ENCODE data around the gene PLEKHA8.
A peak's percentile ranks its signal among the peaks of the same experiment; 100 is the strongest.

PLEKHA8 gene

DNA sequence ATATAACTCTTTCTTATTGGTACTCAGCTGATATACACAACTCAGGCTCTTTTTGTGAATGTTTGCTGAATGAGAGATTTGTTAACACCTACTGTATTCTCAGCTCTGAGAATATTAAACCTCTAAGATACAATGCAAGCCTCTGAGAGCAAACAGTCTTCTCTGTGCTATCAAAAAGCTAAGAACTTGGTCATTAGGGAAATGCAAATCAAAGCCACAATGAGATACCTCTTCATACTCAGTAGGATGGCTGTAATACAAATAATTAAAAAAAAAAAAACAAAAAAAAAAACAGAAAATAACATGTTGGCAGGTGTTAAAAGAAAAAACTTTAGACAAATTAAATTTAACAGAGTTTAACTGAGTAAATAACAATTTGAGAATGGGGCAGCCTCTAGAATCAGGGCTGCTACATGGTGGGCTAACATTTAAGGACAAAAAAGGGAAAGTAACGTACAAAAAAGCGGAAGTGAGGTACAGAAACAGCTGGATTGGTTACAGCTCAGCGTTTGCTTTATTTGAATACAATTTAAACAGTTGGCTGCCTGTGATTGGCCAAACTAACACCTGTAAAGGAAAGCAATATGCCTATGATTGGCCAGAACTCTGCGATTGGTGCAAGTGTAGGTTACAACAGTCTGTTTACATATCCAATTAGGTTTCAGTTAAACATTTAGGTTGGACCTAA lies 91.8 kb downstream of the PLEKHA8 start:
- no peak for TF ChIP-seq POLR2A (IDR thresholded peaks at IDR 0.05; ENCODE audit: low read depth, low read length)
- DNase-seq (ENCODE audit: insufficient read length, low spot score) = no peak
- no peak for FAIRE-seq

DNA sequence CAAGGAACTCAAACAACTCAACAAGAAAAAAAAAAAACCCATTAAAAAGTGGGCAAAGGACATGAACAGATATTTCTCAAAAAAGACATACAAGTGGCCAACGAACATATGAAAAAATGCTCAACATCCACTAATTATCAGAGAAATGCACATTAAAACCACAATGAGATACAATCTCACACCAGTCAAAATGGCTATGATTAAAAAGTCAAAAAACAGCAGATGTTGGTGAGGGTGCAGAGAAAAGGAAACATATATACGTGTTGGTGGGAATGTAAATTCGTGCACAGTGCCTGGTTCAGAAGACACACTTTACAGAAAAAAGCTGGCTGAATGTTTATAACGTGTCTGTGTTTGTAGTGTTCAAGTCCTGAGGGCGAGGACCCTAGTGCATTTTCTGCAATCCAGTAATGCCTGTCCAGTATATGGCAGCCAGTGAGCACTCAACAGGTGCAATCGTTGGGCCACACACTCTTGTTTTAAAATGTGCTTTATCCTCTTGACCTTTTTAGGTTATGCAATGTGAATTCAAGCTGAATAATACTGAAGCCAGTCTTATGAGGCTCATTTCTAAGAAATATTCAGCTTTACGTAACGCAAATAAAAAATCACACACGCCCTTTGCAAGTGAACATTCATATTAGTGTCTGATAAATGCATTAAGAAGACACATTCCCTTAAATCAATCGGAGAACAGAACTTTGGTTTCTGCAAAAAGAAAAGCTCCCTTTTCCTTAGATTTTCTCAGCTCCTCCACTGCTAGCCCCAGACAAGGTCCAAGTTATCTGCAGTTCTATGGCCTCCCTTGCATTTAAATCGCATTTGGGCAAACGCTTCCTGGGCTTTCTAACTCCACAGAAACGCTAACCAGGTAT lies 105.8 kb downstream of the PLEKHA8 start:
- DNase-seq (ENCODE audit: insufficient read length, low spot score) = no peak
- TF ChIP-seq POLR2A (IDR thresholded peaks at IDR 0.05; ENCODE audit: low read depth, low read length) = no peak
- FAIRE-seq = no peak

DNA sequence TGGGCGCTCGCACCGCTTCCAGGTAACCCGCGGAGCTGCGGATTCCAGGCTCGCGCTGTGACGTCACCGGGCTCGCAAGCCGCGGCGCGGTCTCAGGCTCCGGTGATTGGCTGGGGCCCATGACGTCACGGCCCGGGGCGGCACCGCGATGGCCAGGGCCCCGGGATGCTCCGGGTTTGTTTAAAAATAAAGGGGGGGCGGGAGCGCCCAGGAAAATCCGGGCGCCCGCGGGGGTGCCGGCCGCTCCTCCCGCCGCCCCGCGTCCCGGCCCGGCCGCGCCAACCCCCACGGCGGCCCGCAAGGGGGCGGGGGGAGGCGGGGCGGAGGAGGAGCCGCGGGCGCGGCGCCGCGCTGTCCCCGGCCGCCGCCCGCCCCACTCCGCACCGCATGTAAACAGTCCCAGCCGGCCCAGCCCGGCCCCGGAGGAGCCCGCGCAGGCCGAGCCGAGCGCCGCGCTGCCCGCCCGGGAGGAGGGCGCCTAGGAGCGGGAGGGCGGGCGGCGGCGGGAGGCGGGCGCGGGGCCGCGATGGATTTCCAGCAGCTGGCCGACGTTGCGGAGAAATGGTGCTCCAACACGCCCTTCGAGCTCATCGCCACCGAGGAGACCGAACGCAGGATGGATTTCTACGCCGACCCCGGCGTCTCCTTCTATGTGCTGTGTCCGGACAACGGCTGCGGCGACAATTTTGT lies 106.5 kb downstream of the PLEKHA8 start, which contains the start of gene MTURN:
MTURN (plus strand) TSS at position 376 of the 690 bp plus-strand sequence; CDS start at position 527, 151 bp downstream.
- TF ChIP-seq POLR2A (IDR thresholded peaks at IDR 0.05; ENCODE audit: low read depth, low read length) = peak; percentile 28; the same call in 1 of the 2 replicates
- FAIRE-seq (no peak), DNase-seq (ENCODE audit: insufficient read length, low spot score) (peak; percentile 100)

DNA sequence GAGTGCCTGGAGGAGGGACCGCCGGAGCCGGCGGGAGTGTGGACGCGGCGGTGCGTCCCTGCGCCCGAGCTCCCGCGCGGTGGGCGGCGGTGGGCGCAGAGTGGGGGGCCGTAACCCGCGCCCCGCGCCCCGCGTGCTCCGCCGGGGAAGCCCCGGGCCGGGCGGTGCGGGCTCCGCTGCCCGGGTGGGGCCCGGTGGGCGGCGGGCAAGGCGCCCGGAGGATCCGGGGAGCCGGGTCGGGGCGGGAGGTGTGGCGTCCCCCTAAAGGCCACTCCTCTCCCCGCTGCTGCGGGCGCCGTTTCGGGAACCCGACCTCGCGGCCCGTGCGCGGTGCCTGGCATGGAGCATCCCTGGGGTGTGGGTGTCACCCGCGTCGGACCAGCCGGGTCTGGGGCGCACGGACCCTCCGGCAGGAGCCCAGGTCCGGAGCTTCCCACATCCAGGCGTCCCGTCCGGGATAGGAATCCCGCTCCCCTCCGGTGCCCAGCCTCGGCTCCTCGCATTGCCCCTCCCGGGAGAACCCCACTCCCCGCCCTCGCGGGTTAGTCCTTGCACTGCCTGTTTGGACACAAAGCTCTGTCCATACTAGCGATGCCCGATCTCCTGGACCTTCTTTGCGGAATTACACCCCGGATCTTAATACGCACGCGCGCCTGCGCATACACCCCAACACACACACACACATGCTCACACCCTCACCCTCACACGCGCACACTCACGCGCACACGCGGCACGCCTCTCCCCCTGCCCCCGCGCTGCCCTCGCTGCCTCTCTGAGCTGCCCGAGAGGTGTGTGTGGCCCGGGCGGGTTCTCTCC lies 107.3 kb downstream of the PLEKHA8 start:
- no peak for FAIRE-seq
- DNase-seq (ENCODE audit: insufficient read length, low spot score) = peak; percentile 96
- TF ChIP-seq POLR2A (IDR thresholded peaks at IDR 0.05; ENCODE audit: low read depth, low read length) = peak; percentile 55; the same call in 1 of the 2 replicates

DNA sequence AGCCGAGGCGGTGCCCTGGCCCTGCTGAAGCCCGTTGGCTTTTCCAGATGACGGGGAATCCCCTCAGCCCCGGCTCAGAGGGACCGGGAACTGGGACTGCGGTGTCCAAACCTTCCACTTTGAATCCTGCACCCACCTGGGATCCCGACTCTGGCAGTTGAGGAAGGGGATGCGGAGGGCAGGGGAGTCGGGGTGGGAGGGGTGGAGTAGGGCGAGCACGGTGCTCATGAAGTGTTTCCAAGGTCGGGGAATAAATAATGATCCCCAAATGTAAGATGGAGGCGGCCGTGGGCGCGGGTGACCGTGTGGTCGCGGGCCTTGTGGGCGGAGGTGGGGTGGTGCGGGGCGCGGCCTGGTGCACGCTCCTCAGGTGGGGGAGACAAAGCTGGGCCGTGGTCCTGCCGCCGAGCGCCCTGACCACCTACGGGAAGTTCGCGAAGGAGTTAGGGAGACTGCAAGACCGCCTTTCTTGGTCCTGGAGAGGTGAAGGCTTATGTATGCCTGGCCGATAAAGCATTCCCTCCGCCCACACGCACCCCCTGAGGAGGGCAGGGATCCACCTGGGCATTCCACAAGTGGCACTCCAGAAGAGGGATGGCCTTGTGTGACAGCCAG lies 108.0 kb downstream of the PLEKHA8 start:
- no peak for TF ChIP-seq POLR2A (IDR thresholded peaks at IDR 0.05; ENCODE audit: low read depth, low read length)
- FAIRE-seq (no peak), DNase-seq (ENCODE audit: insufficient read length, low spot score) (peak; percentile 74)

DNA sequence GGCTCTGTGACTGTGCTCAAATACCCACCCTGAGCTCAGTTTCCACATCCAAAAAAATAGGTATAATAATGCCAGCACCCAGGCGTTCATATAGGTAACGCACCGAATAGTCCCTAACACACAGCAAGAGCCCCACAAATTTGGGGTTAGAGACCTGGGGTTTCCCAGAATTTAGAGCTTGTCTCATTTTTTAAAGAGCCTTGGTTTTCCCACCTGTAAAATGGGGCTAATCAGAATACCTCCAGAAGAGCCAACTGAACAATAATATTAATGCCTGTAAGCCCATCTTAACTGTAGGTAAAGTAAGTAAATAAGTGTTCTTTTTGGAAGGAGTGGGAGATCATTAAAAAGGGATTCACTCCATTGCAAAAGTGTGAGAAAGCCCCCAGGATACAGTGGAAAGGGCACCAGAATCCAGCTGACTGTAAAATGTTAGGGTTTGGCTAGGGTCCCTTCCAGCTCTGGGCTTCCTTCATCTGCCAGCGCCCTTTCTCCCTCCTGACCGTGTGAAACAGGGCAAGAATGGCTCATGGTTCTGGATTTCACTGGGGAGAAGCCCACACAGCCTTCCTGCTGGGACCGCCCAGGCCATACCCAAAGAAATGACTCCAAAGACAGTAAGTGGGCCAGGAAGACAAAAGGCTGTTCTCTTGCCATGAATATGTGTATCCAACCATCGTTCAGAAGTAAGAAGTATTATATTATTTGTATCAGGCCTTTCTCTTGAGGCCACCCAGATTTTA lies 108.7 kb downstream of the PLEKHA8 start:
- no peak for DNase-seq (ENCODE audit: insufficient read length, low spot score)
- FAIRE-seq = no peak
- no peak for TF ChIP-seq POLR2A (IDR thresholded peaks at IDR 0.05; ENCODE audit: low read depth, low read length)

DNA sequence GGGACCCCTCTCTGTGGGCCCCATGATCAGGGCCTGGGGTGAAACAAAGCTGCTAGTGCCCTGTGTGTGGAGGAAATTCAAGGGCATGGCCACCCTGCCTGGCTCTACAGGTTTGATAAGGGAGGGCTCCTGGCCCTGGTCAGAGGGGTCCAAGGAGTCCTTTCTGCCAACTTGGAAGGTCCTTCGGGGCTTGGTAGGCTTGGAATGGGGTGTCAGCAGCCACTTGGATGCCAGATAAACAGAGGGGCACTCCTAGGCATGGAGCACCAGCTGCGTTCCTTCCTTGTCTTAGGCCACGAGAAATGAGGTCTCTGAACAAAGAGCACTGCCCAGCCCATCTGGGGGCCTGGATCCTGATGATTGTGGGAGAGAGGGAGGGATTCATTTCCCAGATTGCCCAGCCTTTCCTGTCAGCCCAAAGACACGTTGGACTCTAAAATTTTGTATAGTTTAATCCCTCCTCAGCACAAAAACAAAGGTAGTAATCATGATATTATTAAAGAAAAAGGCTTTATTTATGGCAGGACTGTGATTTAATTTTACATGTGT lies 111.7 kb downstream of the PLEKHA8 start:
- FAIRE-seq (no peak), DNase-seq (ENCODE audit: insufficient read length, low spot score) (no peak)
- no peak for TF ChIP-seq POLR2A (IDR thresholded peaks at IDR 0.05; ENCODE audit: low read depth, low read length)

DNA sequence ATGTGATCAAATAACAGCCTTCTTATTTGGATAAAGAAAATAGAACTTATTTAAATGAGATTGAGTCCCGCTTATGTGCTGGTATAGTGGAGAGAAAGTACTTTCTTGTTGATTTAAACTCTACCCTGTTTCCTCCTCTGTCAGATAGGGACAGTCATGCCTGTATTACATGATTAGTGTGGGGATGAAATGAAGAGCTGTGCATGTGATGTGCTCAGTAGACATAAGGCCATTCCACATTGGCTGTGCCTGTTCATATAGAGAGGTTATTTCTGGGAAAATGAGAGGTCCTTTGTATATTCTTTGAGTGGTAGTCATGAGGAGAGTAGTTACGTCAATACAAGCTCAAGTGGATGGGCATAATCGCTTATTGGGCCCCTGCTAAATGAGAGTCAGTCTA lies 112.2 kb downstream of the PLEKHA8 start:
- FAIRE-seq (no peak), DNase-seq (ENCODE audit: insufficient read length, low spot score) (no peak)
- TF ChIP-seq POLR2A (IDR thresholded peaks at IDR 0.05; ENCODE audit: low read depth, low read length) = no peak

DNA sequence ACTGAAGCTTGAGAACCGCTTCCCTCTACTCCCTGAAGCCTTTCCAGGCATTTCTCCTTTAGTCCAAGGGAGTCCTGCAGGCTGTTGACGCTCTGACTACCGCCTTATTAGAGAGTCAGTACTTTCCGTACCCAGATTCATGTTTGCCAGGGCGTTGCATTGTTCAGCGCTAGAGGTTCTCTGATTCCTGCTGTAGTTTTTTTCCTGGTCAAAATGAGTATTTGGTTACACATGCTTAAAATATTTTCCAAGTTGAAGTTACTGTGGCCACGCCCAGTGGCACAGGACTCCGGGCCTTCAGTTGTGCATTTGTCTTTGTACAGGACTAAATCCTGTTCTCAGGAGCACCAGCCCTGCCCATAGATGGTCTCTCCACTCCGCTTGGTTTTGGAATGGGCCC lies 114.5 kb downstream of the PLEKHA8 start:
- FAIRE-seq (peak; percentile 90), DNase-seq (ENCODE audit: insufficient read length, low spot score) (peak; percentile 96)
- TF ChIP-seq POLR2A (IDR thresholded peaks at IDR 0.05; ENCODE audit: low read depth, low read length) = no peak

DNA sequence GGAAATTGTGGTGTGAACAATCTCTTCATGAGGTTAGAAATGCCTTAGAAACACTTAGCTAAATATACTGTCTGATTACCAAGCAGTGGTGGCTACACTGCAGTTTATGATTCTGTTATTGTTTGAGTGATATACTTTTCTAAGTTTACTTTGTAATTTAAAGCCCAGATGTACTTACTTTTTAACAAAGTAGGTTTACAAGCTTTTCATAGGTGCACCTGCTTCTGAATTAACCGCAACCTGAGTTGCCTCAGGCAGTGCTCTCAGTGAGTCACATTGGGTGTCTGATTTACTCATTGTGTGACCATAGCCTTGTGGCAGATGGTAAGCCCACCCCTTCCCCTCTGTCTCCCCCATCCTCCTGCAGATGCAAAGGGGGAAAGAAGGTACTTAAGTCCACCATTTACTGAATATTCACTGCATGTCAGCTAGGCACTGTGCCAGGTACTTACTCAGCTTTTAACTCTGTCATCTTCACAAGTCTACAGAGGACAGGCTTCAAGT lies 115.6 kb downstream of the PLEKHA8 start:
- no peak for TF ChIP-seq POLR2A (IDR thresholded peaks at IDR 0.05; ENCODE audit: low read depth, low read length)
- peak; percentile 20 for FAIRE-seq
- DNase-seq (ENCODE audit: insufficient read length, low spot score) = no peak

DNA sequence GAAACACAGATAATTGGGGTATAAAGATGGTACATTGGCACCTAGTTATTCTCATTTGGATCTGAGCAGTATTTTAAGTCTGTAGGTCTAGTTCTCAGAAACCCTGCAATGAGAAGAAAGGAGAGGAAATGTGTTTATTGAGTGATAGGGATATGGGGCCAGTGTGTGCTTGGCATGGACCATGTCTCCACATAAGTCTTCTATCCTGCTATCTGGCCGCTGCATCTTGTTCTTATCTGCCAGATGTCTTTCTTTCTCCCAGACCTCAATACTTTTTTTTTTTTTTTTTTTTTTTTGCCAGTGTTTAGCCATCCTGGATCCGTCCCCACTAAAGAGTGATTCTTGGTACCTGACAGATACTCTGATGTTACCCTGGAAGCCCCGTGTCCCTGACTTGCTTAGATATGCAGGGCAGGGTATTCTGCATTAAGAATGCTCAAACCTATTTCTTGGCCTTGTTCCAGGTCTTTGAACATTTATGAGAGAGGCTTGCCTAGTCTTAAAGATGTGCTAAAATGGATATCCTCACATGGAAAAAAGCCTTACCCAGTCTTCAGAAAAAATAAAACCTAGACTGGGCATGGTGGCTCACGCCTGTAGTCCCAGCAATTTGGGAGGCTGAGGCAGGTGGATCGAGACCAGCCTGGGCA lies 116.6 kb downstream of the PLEKHA8 start:
- FAIRE-seq = no peak
- no peak for TF ChIP-seq POLR2A (IDR thresholded peaks at IDR 0.05; ENCODE audit: low read depth, low read length)
- no peak for DNase-seq (ENCODE audit: insufficient read length, low spot score)

Data from H54 (cell line).